IMR-90 (cell line): ENCODE results near the gene MAP1LC3B2. TPM values are rescaled to one million over a fixed set of nuclear protein-coding genes. Genes with fewer than 3 reads are reported as not detected.
A peak's percentile ranks its signal among the peaks of the same experiment; 100 is the strongest.

ENCODE experiments used
- ATAC-seq: fragments of 200-7000 bp; cut with Tn5 transposase; 2 replicates; pipeline ENCODE4 v1.9.1; 2020; ENCODE audit warnings: low read depth, mild to moderate bottlenecking, moderate library complexity
- BruUV-seq: library from RNA; stranded (reverse); fragments of 400-500 nt; replicated peaks from 2 replicates; lab custom pipeline; 2021; lab: Mats Ljungman, UMichigan
- CTCF ChIA-PET: fragments of 300-600 bp; formaldehyde crosslinking; extraction: SDS; loops from one replicate; lab custom pipeline; 2021; ENCODE audit warnings: antibody characterized with exemption; lab: Yijun Ruan, JAX
- POLR2A ChIA-PET: fragments of 300-600 bp; sonication (Branson Sonifier 250); formaldehyde crosslinking; loops from one replicate; lab custom pipeline; 2022; ENCODE audit warnings: antibody characterized with exemption; ENCODE audit not compliant: unreplicated experiment; lab: Charles Lee
- DNase-seq: peaks from one replicate; pipeline ENCODE4 v3.0.0; 2013
- H2AFZ ChIP-seq: replicated peaks from 2 replicates; pipeline ENCODE3; 2013; ENCODE audit warnings: low read length, mild to moderate bottlenecking; ENCODE audit not compliant: poor library complexity
- H2AK5ac ChIP-seq: 2 replicates; pipeline ENCODE4 v1.6.1; 2013; ENCODE audit warnings: low read depth, low read length, inconsistent platforms
- H2AK9ac ChIP-seq: replicated peaks from 2 replicates; pipeline ENCODE3; 2013; ENCODE audit warnings: mild to moderate bottlenecking, low read depth, low read length, moderate library complexity; ENCODE audit not compliant: poor library complexity
- H2BK120ac ChIP-seq: 2 replicates; pipeline ENCODE4 v1.6.1; 2013; ENCODE audit warnings: low read depth, low read length, inconsistent platforms
- H2BK15ac ChIP-seq: 3 replicates; pipeline ENCODE4 v1.6.1; 2013; ENCODE audit warnings: low read depth, low read length, inconsistent platforms
- H2BK20ac ChIP-seq: 2 replicates; pipeline ENCODE4 v1.6.1; 2013; ENCODE audit warnings: low read depth, mild to moderate bottlenecking, inconsistent platforms, low read length, moderate library complexity
- H2BK5ac ChIP-seq: 2 replicates; pipeline ENCODE4 v1.6.1; 2013; ENCODE audit warnings: mild to moderate bottlenecking, low read depth, low read length, inconsistent platforms; ENCODE audit not compliant: poor library complexity, severe bottlenecking
- H3K14ac ChIP-seq: replicated peaks from 2 replicates; pipeline ENCODE4 v1.6.1; 2013; ENCODE audit warnings: low read depth, low read length, inconsistent platforms
- H3K18ac ChIP-seq: 2 replicates; pipeline ENCODE4 v1.6.1; 2013; ENCODE audit warnings: low read depth, low read length, control low read depth
- H3K23ac ChIP-seq: 2 replicates; pipeline ENCODE4 v1.6.1; 2013; ENCODE audit warnings: low read depth, low read length, inconsistent platforms
- H3K27ac ChIP-seq: 2 replicates; pipeline ENCODE4 v1.5.1; 2013; ENCODE audit warnings: mild to moderate bottlenecking, control low read depth, low read length; ENCODE audit not compliant: insufficient read depth
- H3K27me3 ChIP-seq: 2 replicates; pipeline ENCODE4 v1.6.1; 2013; ENCODE audit warnings: low read length; ENCODE audit not compliant: control insufficient read depth, insufficient read depth
- H3K36me3 ChIP-seq: 2 replicates; pipeline ENCODE4 v1.6.1; 2013; ENCODE audit warnings: low read length, mixed read lengths; ENCODE audit not compliant: control insufficient read depth, insufficient read depth
- H3K4ac ChIP-seq: 2 replicates; pipeline ENCODE4 v1.6.1; 2013; ENCODE audit warnings: low read depth, low read length, inconsistent platforms
- H3K4me1 ChIP-seq: 2 replicates; pipeline ENCODE4 v1.6.1; 2013; ENCODE audit warnings: low read length, mixed read lengths; ENCODE audit not compliant: control insufficient read depth, insufficient read depth
- H3K4me2 ChIP-seq: 2 replicates; pipeline ENCODE4 v1.6.1; 2013; ENCODE audit warnings: low read depth, mild to moderate bottlenecking, control low read depth, low read length, moderate library complexity
- H3K4me3 ChIP-seq: 2 replicates; pipeline ENCODE4 v1.5.1; 2013; ENCODE audit warnings: low read depth, mild to moderate bottlenecking, control low read depth, low read length, moderate library complexity; ENCODE audit not compliant: insufficient read depth
- H3K56ac ChIP-seq: 2 replicates; pipeline ENCODE4 v1.6.1; 2013; ENCODE audit warnings: low read length, inconsistent platforms; ENCODE audit not compliant: insufficient read depth; ENCODE audit errors: extremely low read depth
- H3K79me1 ChIP-seq, 2 experiments: 2 replicates each; pipeline ENCODE4 v1.6.1; 2013; ENCODE audit warnings: low read length in 2 of 2, inconsistent platforms in 1 of 2, low read depth in 1 of 2
- H3K9ac ChIP-seq: 2 replicates; pipeline ENCODE4 v1.6.1; 2013; ENCODE audit warnings: low read depth, low read length, control low read depth
- H3K9me1 ChIP-seq: 2 replicates; pipeline ENCODE4 v1.6.1; 2013; ENCODE audit warnings: low read length, inconsistent platforms; ENCODE audit not compliant: insufficient read depth
- H3K9me3 ChIP-seq: 2 replicates; pipeline ENCODE4 v1.6.1; 2013; ENCODE audit warnings: low read length; ENCODE audit not compliant: control insufficient read depth, insufficient read depth
- H4K20me1 ChIP-seq: 2 replicates; pipeline ENCODE4 v1.6.1; 2013; ENCODE audit warnings: low read length, inconsistent platforms; ENCODE audit not compliant: insufficient read depth
- H4K5ac ChIP-seq: 2 replicates; pipeline ENCODE4 v1.6.1; 2013; ENCODE audit warnings: mild to moderate bottlenecking, low read depth, low read length, control low read depth
- H4K8ac ChIP-seq, 2 experiments: 2 replicates each; pipeline ENCODE4 v1.6.1; 2013; ENCODE audit warnings: low read depth in 2 of 2, low read length in 2 of 2, control low read depth in 1 of 2, inconsistent platforms in 1 of 2
- H4K91ac ChIP-seq: 2 replicates; pipeline ENCODE4 v1.6.1; 2013; ENCODE audit warnings: low read depth, low read length, inconsistent platforms; ENCODE audit not compliant: insufficient read depth
- BHLHE40 ChIP-seq: fragments of 150-350 bp; IDR thresholded peaks from 2 replicates; pipeline ENCODE4 v1.6.1; 2016; ENCODE audit warnings: mild to moderate bottlenecking, low read depth, low read length
- CEBPB ChIP-seq: IDR thresholded peaks from 2 replicates; pipeline ENCODE4 v1.6.1; 2012; ENCODE audit warnings: low read depth, low read length, improper control_type of control experiment
- FOS ChIP-seq: fragments of 150-350 bp; IDR thresholded peaks from 2 replicates; pipeline ENCODE4 v1.6.1; 2016; ENCODE audit warnings: low read depth, low read length
- MAFK ChIP-seq: IDR thresholded peaks from 2 replicates; pipeline ENCODE4 v1.6.1; 2012; ENCODE audit warnings: low read depth, low read length, improper control_type of control experiment
- MAZ ChIP-seq: IDR thresholded peaks from 2 replicates; pipeline ENCODE4 v1.6.1; 2012; ENCODE audit warnings: low read depth, mild to moderate bottlenecking, low read length, improper control_type of control experiment, moderate library complexity, borderline replicate concordance
- NFE2L2 ChIP-seq: fragments of 150-350 bp; IDR thresholded peaks from 2 replicates; pipeline ENCODE4 v1.6.1; 2016; ENCODE audit warnings: low read depth, mild to moderate bottlenecking, low read length
- POLR2A ChIP-seq: IDR thresholded peaks from 2 replicates; pipeline ENCODE4 v1.6.1; 2012; ENCODE audit warnings: mild to moderate bottlenecking, low read depth, low read length
- RCOR1 ChIP-seq: IDR thresholded peaks from 2 replicates; pipeline ENCODE4 v1.6.1; 2012; ENCODE audit warnings: mild to moderate bottlenecking, low read length, improper control_type of control experiment; ENCODE audit not compliant: insufficient replicate concordance
- SMC3 ChIP-seq: fragments of 150-350 bp; IDR thresholded peaks from 2 replicates; pipeline ENCODE4 v1.6.1; 2016; ENCODE audit warnings: low read depth, mild to moderate bottlenecking, antibody characterized with exemption, low read length, moderate library complexity
- WGBS, 2 experiments: methylation state at CpG; one replicate each; pipeline versions ENCODE4 v1.1.5 to v1.1.7; 2013; ENCODE audit warnings: missing lambda C conversion rate in 2 of 2; ENCODE audit not compliant: insufficient read length in 1 of 2; ENCODE audit errors: extremely low coverage in 2 of 2; 5-methylcytosine and 5-hydroxymethylcytosine counted together
- dilution Hi-C: fragments of 300-500 bp; cut with HindIII; formaldehyde crosslinking; loops from one replicate; pipeline ENCODE4 v1.14.3; 2018; ENCODE audit warnings: low sequenced_read_pairs; ENCODE audit not compliant: unreplicated experiment
- in situ Hi-C: fragments of 300-500 bp; cut with MboI; formaldehyde crosslinking; loops from 3 replicates; pipeline ENCODE4 v1.14.3; 2019; ENCODE audit warnings: low sequenced_read_pairs, inconsistent platforms, mixed read lengths
- intact Hi-C: fragments of 100-400 bp; cut with micrococcal nuclease; formaldehyde crosslinking; loops from 2 replicates; pipeline ENCODE4 v1.10.0; 2022
- polyA plus RNA-seq, 3 experiments: library from polyadenylated mRNA; depleted of rRNA; stranded (reverse); fragments of >200 nt; gene quantifications; 2 replicates each; pipeline ENCODE4 v1.2.3, GENCODE V29; 2012; ENCODE audit warnings: low replicate concordance in 1 of 3
- total RNA-seq: library from RNA; depleted of rRNA; stranded (reverse); fragments of >200 nt; gene quantifications from 2 replicates; pipeline ENCODE4 v1.2.3, GENCODE V29; 2012
- TF ChIP-seq, protein P1 (sequence below): conservative IDR thresholded peaks from 2 replicates; pipeline ENCODE4 v1.5.1; 2012; ENCODE audit warnings: mild to moderate bottlenecking, low read depth, low read length, improper control_type of control experiment
- TF ChIP-seq, protein P2 (sequence below): fragments of 150-350 bp; IDR thresholded peaks from 2 replicates; pipeline ENCODE4 v1.6.1; 2017; ENCODE audit warnings: mild to moderate bottlenecking, antibody characterized with exemption, low read length, low read depth
- TF ChIP-seq, protein P3 (sequence below): fragments of 150-350 bp; IDR thresholded peaks from 2 replicates; pipeline ENCODE4 v1.6.1; 2016; ENCODE audit warnings: low read depth, mild to moderate bottlenecking, low read length, moderate library complexity, borderline replicate concordance

The MAP1LC3B2 gene
- total and polyA plus RNA-seq, 2 of the 4 experiments (the other 2 are of a cell fraction) = 1.4 TPM; not detected in 1

DNA sequence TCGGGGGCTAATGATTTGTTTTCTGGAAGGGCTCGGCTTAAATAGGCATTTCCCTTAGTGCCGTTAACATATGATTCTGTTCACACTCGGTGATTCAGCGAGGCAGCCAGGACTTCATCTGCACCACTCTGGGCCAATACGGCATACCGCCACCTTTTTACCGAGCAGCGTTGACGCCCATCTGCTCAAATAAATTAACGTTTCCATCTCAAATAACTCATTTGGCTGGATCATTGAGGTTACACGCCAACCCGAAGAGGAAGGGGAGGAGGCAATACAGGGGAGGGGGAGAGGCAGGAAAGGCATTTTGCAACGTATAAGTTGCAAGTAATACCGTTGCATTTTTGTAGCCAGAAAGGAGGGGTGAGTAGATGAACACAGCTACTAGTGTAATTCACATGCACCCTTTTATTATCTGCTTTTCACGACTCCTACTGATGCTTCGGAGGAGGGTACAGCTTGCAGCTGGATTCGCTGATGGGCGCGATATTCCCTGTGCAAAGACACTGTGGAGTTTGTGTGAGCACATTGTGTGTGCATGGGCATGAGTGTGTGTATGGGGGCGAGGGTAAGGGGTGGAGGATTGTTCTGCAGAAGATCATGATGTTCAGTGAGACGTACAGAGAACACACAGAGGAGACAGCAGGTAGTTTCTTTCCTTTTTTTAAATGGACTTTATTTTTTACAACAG, 45.9 kb downstream of the MAP1LC3B2 start:
- intact Hi-C loops (loop anchor here (5.0 kb wide), 1 partner anchor 593 kb away; no protein-coding TSS in a partner anchor), dilution Hi-C loops (no loop called here), in situ Hi-C loops (no loop called here)
- Histone ChIP-seq H2BK120ac (no peak overlapping the region), H4K5ac (no peak overlapping the region), H2BK5ac (no peak overlapping the region), H3K18ac (no peak overlapping the region), H3K4ac (no peak overlapping the region), H3K56ac (no peak overlapping the region), H3K36me3 (no peaks in the 10 kb centered on the region), H2AK9ac (no peak overlapping the region), H4K8ac (no peak overlapping the region), H3K4me2 (no peak overlapping the region; the same call in 1 of the 2 replicates), H3K79me1 (no peaks in the 10 kb centered on the region), H3K27me3 (peaks cover 2% of the 10 kb centered on the region; the same call in 1 of the 2 replicates), H4K20me1 (no peaks in the 10 kb centered on the region), H3K4me1 (peaks cover 5% of the 10 kb centered on the region), H2AFZ (peak overlapping the region; percentile 60), H3K23ac (no peak overlapping the region), H3K9me3 (no peaks in the 10 kb centered on the region), H3K27ac (no peak overlapping the region), H3K14ac (no peak overlapping the region), H3K4me3 (no peak overlapping the region), H3K9ac (no peak overlapping the region), H2AK5ac (no peak overlapping the region), H4K91ac (no peak overlapping the region), H3K9me1 (0 out of 2 replicates have a peak, but pooled peaks cover 5% of the 10 kb centered on the region), H2BK20ac (no peak overlapping the region), H2BK15ac (no peak overlapping the region)
- no TSS peak for BruUV-seq
- ChIA-PET POLR2A (no interaction called here), CTCF (interaction anchor here (0.7 to 1.0 kb wide), 2 partner anchors 53 to 590 kb away, joined by 3 read pairs; no protein-coding TSS in a partner anchor)
- DNase-seq (no peak), ATAC-seq (peak; percentile 37; the same call in 1 of the 2 replicates)
- TF ChIP-seq MAFK (no peak), CEBPB (no peak), SMC3 (no peak), POLR2A (no peak), BHLHE40 (no peak), NFE2L2 (no peak), MAZ (no peak), FOS (no peak), RCOR1 (no peak)
- TF ChIP-seq, protein P1, sequence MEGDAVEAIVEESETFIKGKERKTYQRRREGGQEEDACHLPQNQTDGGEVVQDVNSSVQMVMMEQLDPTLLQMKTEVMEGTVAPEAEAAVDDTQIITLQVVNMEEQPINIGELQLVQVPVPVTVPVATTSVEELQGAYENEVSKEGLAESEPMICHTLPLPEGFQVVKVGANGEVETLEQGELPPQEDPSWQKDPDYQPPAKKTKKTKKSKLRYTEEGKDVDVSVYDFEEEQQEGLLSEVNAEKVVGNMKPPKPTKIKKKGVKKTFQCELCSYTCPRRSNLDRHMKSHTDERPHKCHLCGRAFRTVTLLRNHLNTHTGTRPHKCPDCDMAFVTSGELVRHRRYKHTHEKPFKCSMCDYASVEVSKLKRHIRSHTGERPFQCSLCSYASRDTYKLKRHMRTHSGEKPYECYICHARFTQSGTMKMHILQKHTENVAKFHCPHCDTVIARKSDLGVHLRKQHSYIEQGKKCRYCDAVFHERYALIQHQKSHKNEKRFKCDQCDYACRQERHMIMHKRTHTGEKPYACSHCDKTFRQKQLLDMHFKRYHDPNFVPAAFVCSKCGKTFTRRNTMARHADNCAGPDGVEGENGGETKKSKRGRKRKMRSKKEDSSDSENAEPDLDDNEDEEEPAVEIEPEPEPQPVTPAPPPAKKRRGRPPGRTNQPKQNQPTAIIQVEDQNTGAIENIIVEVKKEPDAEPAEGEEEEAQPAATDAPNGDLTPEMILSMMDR = no peak
- TF ChIP-seq, protein P2, sequence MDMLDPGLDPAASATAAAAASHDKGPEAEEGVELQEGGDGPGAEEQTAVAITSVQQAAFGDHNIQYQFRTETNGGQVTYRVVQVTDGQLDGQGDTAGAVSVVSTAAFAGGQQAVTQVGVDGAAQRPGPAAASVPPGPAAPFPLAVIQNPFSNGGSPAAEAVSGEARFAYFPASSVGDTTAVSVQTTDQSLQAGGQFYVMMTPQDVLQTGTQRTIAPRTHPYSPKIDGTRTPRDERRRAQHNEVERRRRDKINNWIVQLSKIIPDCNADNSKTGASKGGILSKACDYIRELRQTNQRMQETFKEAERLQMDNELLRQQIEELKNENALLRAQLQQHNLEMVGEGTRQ = no peak
- TF ChIP-seq, protein P3, sequence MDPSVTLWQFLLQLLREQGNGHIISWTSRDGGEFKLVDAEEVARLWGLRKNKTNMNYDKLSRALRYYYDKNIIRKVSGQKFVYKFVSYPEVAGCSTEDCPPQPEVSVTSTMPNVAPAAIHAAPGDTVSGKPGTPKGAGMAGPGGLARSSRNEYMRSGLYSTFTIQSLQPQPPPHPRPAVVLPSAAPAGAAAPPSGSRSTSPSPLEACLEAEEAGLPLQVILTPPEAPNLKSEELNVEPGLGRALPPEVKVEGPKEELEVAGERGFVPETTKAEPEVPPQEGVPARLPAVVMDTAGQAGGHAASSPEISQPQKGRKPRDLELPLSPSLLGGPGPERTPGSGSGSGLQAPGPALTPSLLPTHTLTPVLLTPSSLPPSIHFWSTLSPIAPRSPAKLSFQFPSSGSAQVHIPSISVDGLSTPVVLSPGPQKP = no peak
- 48% methylated on average over 7 of the region's 22 CpGs; no CpG with 5 or more reads in 1 of the 2 experiments for WGBS, 2 experiments
